MM.1S (cell line): ENCODE data around the gene LYPD1.

Experiments used
- DNase-seq: peaks from one replicate; pipeline ENCODE4 v3.0.0-alpha.2; 2015
- H2AFZ ChIP-seq: fragments of 300-600 bp; sonication (generic); 2 replicates; pipeline ENCODE4 v1.6.0; 2016; ENCODE audit warnings: antibody characterized with exemption, low read length
- H3F3A ChIP-seq: fragments of 300-600 bp; sonication (generic); 2 replicates; pipeline ENCODE4 v1.6.1; 2016; ENCODE audit warnings: mild to moderate bottlenecking, antibody characterized with exemption, low read length, moderate library complexity, mixed read lengths; ENCODE audit not compliant: insufficient read depth
- H3K27ac ChIP-seq: fragments of 300-600 bp; sonication (generic); 2 replicates; pipeline ENCODE4 v1.5.1; 2016; ENCODE audit warnings: mild to moderate bottlenecking, low read length
- H3K27me3 ChIP-seq: fragments of 300-600 bp; sonication (generic); replicated peaks from 2 replicates; pipeline ENCODE4 v1.6.0; 2016; ENCODE audit warnings: low read length; ENCODE audit not compliant: insufficient read depth
- H3K36me3 ChIP-seq: fragments of 300-600 bp; sonication (generic); replicated peaks from 2 replicates; pipeline ENCODE4 v1.6.1; 2016; ENCODE audit warnings: mild to moderate bottlenecking, low read length, mixed read lengths; ENCODE audit not compliant: insufficient read depth
- H3K4me1 ChIP-seq: fragments of 300-600 bp; sonication (generic); 2 replicates; pipeline ENCODE4 v1.6.1; 2016; ENCODE audit warnings: low read length, mixed read lengths
- H3K4me2 ChIP-seq: fragments of 300-600 bp; sonication (generic); 2 replicates; pipeline ENCODE4 v1.6.0; 2016; ENCODE audit warnings: low read depth, low read length
- H3K4me3 ChIP-seq: fragments of 300-600 bp; sonication (generic); 2 replicates; pipeline ENCODE4 v1.5.1; 2016; ENCODE audit warnings: low read length, mixed read lengths
- H3K79me2 ChIP-seq: fragments of 300-600 bp; sonication (generic); 2 replicates; pipeline ENCODE4 v1.6.1; 2016; ENCODE audit warnings: mixed run types, low read length, mixed read lengths
- H3K9ac ChIP-seq: fragments of 300-600 bp; sonication (generic); 2 replicates; pipeline ENCODE4 v1.6.1; 2016; ENCODE audit warnings: low read length, mixed read lengths
- H3K9me2 ChIP-seq: fragments of 300-600 bp; sonication (generic); replicated peaks from 2 replicates; pipeline ENCODE4 v1.6.1; 2016; ENCODE audit warnings: mild to moderate bottlenecking, low read length, mixed read lengths; ENCODE audit not compliant: insufficient read depth
- H3K9me3 ChIP-seq: fragments of 300-600 bp; sonication (generic); replicated peaks from 2 replicates; pipeline ENCODE4 v1.6.1; 2016; ENCODE audit warnings: mild to moderate bottlenecking, low read length, mixed read lengths; ENCODE audit not compliant: insufficient read depth
- H4K20me1 ChIP-seq: fragments of 300-600 bp; sonication (generic); 2 replicates; pipeline ENCODE4 v1.6.1; 2016; ENCODE audit warnings: mild to moderate bottlenecking, low read length, moderate library complexity, mixed read lengths; ENCODE audit not compliant: insufficient read depth
- CTCF ChIP-seq: fragments of 300-600 bp; sonication (generic); IDR thresholded peaks from 2 replicates; pipeline ENCODE4 v1.5.1; 2016; ENCODE audit warnings: antibody characterized with exemption, low read length, mixed read lengths
- EZH2 ChIP-seq: fragments of 300-600 bp; sonication (generic); optimal IDR thresholded peaks from 2 replicates; pipeline ENCODE3; 2017; ENCODE audit warnings: low read depth, mild to moderate bottlenecking, antibody characterized with exemption, low read length, mixed read lengths
- EZH2phosphoT487 ChIP-seq: fragments of 300-600 bp; sonication (generic); IDR thresholded peaks from 2 replicates; pipeline ENCODE4 v1.6.1; 2018; ENCODE audit warnings: antibody characterized with exemption, low read length

The LYPD1 gene

DNA sequence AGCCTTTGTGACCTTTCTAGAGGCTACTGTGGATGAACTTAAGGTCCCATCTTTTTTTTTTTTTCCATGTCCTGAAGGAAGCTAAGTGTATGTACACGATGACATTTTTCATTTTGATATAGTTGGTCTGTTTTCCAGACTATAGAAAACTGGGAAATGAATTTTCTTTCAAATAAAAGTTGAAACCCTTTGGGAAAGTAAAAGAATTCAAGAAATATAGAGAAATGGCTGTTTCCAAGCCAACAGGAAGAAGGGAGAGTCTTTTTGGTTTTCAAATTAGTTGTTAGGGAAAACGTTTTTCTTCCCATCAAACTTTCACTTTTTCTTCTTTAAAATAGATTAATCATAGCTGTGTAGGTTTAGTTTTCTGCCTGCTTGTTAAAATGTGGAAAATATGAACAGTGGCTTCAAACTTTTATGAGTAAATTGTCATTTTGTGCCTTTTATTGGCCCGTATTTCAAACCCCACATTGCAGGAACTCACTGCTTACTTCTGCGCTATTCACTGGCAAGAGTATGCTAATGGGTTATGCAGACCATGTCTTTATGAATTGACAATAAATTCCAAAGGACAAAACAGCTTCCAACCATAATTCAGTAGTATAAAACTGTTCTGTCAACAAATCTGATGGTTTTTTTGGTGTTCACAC, 27.7 kb upstream of the LYPD1 start:
- no peak for DNase-seq
- TF ChIP-seq CTCF (no peak), EZH2 (no peak), EZH2phosphoT487 (no peak)
- Histone ChIP-seq H2AFZ (no peak overlapping the region), H3K4me1 (no peaks in the 10 kb centered on the region), H3K27me3 (no peaks in the 10 kb centered on the region), H4K20me1 (no peaks in the 10 kb centered on the region), H3K36me3 (no peaks in the 10 kb centered on the region), H3K9me2 (no peaks in the 10 kb centered on the region), H3K27ac (no peak overlapping the region), H3K4me2 (no peak overlapping the region), H3F3A (no peaks in the 10 kb centered on the region), H3K4me3 (no peak overlapping the region), H3K9me3 (no peaks in the 10 kb centered on the region; the same call in 1 of the 2 replicates), H3K9ac (no peak overlapping the region), H3K79me2 (no peaks in the 10 kb centered on the region)

DNA sequence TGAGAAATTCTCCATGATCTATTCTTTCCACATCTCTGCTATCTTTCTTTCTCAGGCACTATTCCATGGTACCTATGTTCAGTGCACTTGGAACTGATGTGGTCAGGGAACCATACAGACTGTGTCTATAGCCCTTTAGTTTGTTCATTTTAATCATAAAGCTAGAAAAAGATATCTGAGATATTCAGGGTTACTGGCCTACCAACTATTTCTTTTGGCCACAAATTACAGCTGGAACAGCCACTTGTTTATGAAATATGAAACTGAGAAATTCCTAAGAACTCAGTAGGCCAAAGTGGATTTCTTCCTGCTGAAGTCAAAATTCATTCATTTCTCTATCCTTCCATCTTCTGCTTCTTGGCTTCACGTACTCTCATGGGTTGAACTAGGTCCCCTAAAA, 22.8 kb upstream of the LYPD1 start:
- no peaks in the 10 kb centered on the region for H4K20me1 ChIP-seq
- no peaks in the 10 kb centered on the region for H3K79me2 ChIP-seq
- H3K4me3 ChIP-seq, result no peak overlapping the region
- no peaks in the 10 kb centered on the region for H3K4me1 ChIP-seq
- H3K27ac ChIP-seq, result no peak overlapping the region
- H3K27me3 ChIP-seq, result no peaks in the 10 kb centered on the region
- H3K9me3 ChIP-seq, result no peaks in the 10 kb centered on the region
- H3K9ac ChIP-seq, result no peak overlapping the region
- H3F3A ChIP-seq, result no peaks in the 10 kb centered on the region
- no peak overlapping the region for H2AFZ ChIP-seq
- H3K9me2 ChIP-seq, result no peaks in the 10 kb centered on the region
- H3K4me2 ChIP-seq, result no peak overlapping the region
- no peak for DNase-seq
- no peak for TF ChIP-seq CTCF
- TF ChIP-seq EZH2phosphoT487, result no peak
- TF ChIP-seq EZH2, result no peak
- no peaks in the 10 kb centered on the region for H3K36me3 ChIP-seq

DNA sequence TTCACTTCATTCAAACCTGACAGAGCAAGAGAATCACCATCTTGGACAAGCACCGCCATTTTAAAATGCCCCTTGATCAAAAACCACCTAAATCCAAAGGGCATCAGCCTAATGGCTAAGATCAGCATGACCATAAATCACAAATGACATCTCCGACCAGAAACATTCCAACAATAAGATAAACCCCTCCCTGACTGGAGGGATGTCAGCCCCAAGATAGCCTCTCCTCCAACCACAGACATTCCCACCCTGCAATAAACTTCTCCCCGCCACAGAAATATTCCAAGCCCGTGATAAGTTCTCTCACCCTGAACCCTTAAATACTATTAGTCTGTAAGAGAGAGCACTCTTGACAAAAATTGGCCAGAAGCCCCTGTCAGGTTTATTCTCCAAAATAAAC, 21.6 kb upstream of the LYPD1 start:
- Histone ChIP-seq H3K27me3 (no peaks in the 10 kb centered on the region), H3K9ac (no peak overlapping the region), H4K20me1 (no peaks in the 10 kb centered on the region), H2AFZ (no peak overlapping the region), H3K4me2 (no peak overlapping the region), H3K9me2 (no peaks in the 10 kb centered on the region), H3K36me3 (no peaks in the 10 kb centered on the region), H3K4me1 (no peaks in the 10 kb centered on the region), H3K9me3 (no peaks in the 10 kb centered on the region), H3K79me2 (no peaks in the 10 kb centered on the region), H3F3A (no peaks in the 10 kb centered on the region), H3K4me3 (no peak overlapping the region), H3K27ac (no peak overlapping the region)
- DNase-seq, result no peak
- TF ChIP-seq EZH2, result no peak
- no peak for TF ChIP-seq CTCF
- no peak for TF ChIP-seq EZH2phosphoT487
